K562 (cell line): Measurements from ENCODE around the gene TP53TG5. TPM values are rescaled to one million over a fixed set of nuclear protein-coding genes. Genes with fewer than 3 reads are reported as not detected.

Source experiments
- ATF4 ChIP-seq: fragments of 450-650 bp; formaldehyde crosslinking; IDR thresholded peaks from 2 replicates; pipeline ENCODE4 v1.4.0; 2022; ENCODE audit warnings: mild to moderate bottlenecking, moderate library complexity
- BCOR ChIP-seq: fragments of 450-650 bp; IDR thresholded peaks from 2 replicates; pipeline ENCODE4 v1.6.1; 2016
- GATAD2A ChIP-seq: fragments of 450-650 bp; IDR thresholded peaks from 2 replicates; pipeline ENCODE4 v1.6.1; 2017
- IRF1 ChIP-seq: sonication (generic); formaldehyde crosslinking; IDR thresholded peaks from 2 replicates; pipeline ENCODE4 v1.8.0; 2022; ENCODE audit warnings: missing genetic modification reagents, mild to moderate bottlenecking, borderline replicate concordance
- KLF10 ChIP-seq: fragments of 250-450 bp; sonication (Bioruptor Pico); IDR thresholded peaks from 2 replicates; pipeline ENCODE4 v1.6.1; 2021; ENCODE audit warnings: matching md5 sums
- NR4A1 ChIP-seq, 2 experiments: fragments of 250-450 bp in 1 of 2; fragments of 450-650 bp in 1 of 2; sonication (Bioruptor Pico) in 1 of 2; IDR thresholded peaks; 2 replicates each; pipeline versions ENCODE4 v1.4.0 to v1.6.1; 2016 to 2020; ENCODE audit warnings: mild to moderate bottlenecking in 2 of 2, missing compliant biosample characterization in 1 of 2, missing genetic modification characterization in 1 of 2, moderate library complexity in 1 of 2
- SIN3B ChIP-seq: fragments of 450-650 bp; IDR thresholded peaks from 2 replicates; pipeline ENCODE4 v1.6.1; 2017; ENCODE audit warnings: low read depth, mild to moderate bottlenecking, moderate library complexity
- VEZF1 ChIP-seq: fragments of 200-800 bp; sonication (Bioruptor generic); IDR thresholded peaks from 2 replicates; pipeline ENCODE4 v1.6.1; 2017; ENCODE audit warnings: missing genetic modification characterization, missing compliant biosample characterization
- polyA plus RNA-seq, 8 experiments: library from polyadenylated mRNA; depleted of rRNA in 4 of 8; stranded (reverse) in 5 of 8; unstranded in 3 of 8; fragments of >200 nt; fragmentation: Nextera tagmentation in 2 of 8; fragmentation: Illumina TruSeq in 1 of 8; extraction: Ambion mirVana in 2 of 8; extraction: Trizol in 1 of 8; gene quantifications; 2 replicates each; pipeline versions ENCODE4 v1.2.1 to v1.2.3, GENCODE V29; 2011 to 2014; ENCODE audit warnings: inconsistent platforms in 1 of 8, missing spikeins in 1 of 8
- total RNA-seq, 7 experiments: library from RNA; depleted of rRNA in 6 of 7; stranded (reverse); fragments of >200 nt in 6 of 7; fragmentation: Illumina TruSeq in 2 of 7; extraction: Trizol in 2 of 7; gene quantifications; 2 replicates each; pipeline versions ENCODE4 v1.2.1 to v1.2.3, GENCODE V29; 2011 to 2021; ENCODE audit warnings: low replicate concordance in 1 of 7

TP53TG5 gene
- total and polyA plus RNA-seq, 9 of the 15 experiments (the other 6 are each of a cell fraction or from before 2014, with no cell fraction given): 0.04 to 0.05 (median 0.04) TPM; not detected in 6

GRCh38 chr20:45372241-45372640 lies 5.9 kb downstream of the TP53TG5 start (continued):
- no peak for TF ChIP-seq SIN3B
- no peak for TF ChIP-seq BCOR
- no peak for TF ChIP-seq KLF10
- no peak for TF ChIP-seq GATAD2A
- TF ChIP-seq ATF4: no peak
- no peak for TF ChIP-seq VEZF1 (CRISPR knock-in tag)
- no peak for TF ChIP-seq NR4A1 (CRISPR knock-in tag; IDR thresholded peaks at IDR 0.05)
- no peak for TF ChIP-seq NR4A1 (tag; IDR thresholded peaks at IDR 0.05)
- no peak for TF ChIP-seq IRF1 (CRISPR knock-in tag)
